A172 (cell line): ENCODE measurements around the gene APC2. TPM values are rescaled to one million over a fixed set of nuclear protein-coding genes. Genes with fewer than 3 reads are reported as not detected.
"Not testable (repeated sequence)": the region's sequence is repeated elsewhere in the genome, so short reads cannot be mapped to it uniquely, and the experiment has no call there.

Source experiments
- DNase-seq: peaks from one replicate; pipeline ENCODE4 v3.0.0-alpha.2; 2015; ENCODE audit warnings: low spot score
- total RNA-seq: library from RNA; depleted of rRNA; stranded (reverse); fragments of >200 nt; shearing (Covaris generic); gene quantifications from 2 replicates; pipeline ENCODE4 v1.2.3, GENCODE V29; 2014

Gene APC2
- total RNA-seq, 1 experiment from 2014 or later, result 0.79 TPM

DNA sequence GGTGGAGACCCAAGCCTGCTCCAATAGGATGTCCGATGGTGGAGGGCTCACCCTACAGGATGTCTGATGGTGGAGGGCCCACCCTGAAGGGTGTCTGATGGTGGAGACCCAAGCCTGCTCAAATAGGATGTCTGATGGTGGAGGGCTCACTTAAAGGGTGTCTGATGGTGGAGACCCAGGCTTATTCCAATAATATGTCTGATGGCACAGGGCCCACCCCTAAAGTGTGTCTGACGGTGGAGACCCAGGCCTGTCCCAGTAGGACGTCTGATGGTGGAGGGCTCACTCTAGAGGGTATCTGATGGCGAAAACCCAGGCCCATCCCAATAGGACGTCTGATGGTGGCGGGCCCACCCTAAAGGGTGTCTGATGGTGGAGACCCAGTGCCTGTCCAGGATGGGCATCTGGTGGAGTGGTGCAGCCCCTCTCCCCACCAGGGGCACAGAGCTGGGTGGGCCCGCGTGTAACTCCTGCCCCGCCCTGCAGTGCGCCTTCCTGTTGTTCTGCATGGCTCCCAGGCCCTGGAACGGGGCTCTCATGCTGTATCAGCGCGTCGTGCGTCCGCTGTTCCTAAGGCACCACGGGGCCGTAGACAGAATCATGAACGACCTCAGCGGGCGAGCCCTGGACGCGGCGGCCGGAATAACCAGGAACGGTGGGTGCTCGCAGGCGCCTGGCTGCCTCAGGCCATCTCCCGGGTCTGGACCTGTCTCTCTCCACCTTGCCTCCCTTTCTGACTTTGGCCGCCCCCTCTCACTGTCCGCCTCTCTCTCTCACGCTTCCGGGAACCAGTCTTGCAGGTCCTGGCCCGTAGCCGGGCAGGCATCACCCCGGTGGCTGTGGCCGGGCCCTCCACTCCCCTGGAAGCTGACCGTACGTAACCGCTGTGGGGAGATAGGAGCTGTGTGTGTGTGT lies 46.1 kb downstream of the APC2 start:
- no peak for DNase-seq

DNA sequence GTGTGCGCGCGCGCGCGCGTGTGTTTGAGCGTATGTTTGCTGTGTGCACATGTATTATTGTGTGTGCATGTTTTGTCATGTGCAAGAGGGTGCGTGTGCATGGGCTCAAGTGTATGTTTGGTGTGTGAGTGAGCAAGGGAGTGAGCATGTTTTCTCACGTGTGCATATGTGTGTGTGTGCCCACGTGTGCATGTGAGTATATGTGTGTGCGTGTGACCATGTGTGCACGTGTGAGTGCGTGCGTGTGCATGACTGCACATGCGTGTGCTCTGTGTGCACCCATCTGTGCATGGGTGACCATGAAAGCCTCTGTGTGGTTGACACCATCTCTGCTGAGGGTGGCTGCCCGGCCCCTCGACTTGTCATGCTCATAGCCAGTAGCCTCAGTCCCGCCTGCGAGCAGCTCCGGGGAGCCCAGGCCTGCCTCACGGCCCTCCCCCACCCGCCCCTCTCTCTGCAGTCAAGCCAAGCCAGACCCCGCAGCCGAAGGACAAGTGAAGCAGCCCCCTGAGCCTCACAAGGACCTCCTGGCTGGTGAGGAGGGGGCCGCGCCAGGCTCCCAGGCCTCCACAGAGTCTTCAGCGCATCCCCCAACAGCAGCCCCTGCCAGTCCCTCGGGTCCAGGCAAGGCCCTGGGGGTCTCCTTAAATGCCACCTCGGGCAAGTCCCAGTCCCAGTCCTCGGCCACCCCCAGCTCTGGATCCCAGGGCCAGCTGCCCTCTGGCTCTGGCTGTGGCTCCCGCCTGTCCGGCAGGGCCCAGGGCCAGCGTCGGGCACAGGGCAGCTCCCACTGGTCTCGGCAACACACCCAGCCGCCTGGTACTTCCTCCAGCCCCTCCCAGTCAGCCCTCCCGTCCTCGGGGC lies 47.0 kb downstream of the APC2 start:
- DNase-seq, result no peak

DNA sequence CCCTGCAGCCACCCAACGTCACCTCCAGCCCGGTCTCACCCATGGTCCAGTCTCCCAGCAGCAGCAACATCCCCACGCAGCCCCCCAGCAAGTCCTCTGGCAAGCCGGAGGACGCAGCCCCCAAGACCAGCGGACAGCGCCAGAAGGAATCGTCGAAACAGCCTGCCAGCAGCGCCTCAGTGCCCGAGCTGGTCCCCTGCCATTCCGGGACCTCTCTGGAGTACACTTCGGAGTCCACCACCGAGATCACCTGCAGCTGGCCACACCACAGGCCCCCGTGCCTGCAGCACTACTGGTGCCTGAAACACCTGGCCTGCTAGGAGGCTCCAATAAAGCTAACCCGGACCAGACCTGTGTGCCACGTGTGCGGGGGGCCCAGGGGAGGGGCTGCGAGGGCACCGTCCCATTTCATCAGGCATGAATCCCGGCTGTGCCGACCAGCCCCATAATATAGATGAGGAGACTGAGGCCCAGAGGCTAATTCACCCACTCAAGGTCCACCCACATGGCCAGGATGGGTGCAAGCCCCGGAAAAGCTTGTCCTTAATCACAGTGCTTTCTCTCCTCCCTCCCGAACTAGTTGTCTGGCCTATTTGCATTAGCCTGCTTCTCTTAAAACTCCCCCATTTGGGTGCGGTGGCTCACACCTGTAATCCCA lies 47.8 kb downstream of the APC2 start:
- no peak for DNase-seq

DNA sequence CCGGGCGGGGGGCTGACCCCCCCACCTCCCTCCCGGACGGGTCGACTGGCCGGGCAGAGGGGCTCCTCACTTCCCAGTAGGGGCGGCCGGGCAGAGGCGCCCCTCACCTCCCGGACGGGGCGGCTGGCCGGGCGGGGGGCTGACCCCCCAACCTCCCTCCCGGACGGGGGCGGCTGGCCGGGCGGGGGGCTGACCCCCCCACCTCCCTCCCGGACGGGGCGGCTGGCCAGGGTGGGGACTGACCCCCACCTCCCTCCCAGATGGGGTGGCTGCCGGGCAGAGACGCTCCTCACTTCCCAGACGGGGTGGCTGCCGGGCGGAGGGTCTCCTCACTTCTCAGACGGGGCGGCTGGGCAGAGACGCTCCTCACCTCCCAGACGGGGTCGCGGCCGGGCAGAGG lies 49.3 kb downstream of the APC2 start:
- DNase-seq, result not testable (repeated sequence)

DNA sequence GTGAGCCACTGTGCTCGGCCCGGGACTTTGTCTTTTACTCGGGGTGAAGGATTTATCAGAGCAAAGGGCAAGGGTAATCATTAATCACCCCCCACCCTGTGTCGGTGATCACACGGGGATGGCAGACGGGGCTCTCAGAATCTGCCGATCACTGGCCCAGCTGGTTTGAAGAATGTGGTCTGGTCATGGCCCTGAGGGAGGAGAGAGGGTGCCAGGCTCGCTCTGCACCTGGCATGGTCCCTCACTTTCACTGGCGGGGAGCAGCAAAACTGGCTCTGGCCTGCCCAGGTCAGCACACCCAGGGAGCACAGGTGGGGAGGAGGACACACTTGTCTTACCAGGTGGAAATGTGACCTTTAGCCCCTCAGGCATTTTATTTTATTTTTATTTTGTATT lies 51.3 kb downstream of the APC2 start:
- no peak for DNase-seq

DNA sequence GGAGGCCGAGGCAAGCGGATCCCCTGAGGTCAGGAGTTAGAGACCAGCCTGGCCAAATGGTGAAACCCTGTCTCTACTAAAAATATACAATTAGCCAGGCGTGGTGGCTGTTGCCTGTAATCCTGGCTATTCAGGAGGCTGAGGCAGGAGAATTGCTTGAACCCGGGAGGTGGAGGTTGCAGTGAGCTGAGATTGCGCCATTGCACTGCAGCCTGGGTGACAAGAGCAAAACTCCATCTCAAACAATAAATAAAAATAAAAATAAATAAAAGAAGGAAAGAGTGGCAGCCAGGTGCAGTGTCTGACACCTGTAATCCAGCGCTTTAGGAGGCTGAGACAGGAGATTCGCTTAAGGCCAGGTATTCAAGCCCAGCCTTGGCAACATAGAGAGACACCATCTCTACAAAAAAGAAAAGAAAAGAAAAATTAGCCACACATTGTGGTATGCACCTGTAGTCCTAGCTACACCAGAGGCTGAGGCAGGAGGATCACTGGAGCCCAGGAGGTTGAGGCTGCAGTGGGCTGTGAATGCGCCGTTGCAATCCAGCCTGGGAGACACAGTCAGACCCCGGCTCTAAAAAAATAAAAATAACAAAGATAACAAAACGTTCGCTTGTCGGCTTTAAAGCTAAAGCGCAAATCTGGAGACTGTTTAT lies 52.6 kb downstream of the APC2 start:
- DNase-seq, result no peak

DNA sequence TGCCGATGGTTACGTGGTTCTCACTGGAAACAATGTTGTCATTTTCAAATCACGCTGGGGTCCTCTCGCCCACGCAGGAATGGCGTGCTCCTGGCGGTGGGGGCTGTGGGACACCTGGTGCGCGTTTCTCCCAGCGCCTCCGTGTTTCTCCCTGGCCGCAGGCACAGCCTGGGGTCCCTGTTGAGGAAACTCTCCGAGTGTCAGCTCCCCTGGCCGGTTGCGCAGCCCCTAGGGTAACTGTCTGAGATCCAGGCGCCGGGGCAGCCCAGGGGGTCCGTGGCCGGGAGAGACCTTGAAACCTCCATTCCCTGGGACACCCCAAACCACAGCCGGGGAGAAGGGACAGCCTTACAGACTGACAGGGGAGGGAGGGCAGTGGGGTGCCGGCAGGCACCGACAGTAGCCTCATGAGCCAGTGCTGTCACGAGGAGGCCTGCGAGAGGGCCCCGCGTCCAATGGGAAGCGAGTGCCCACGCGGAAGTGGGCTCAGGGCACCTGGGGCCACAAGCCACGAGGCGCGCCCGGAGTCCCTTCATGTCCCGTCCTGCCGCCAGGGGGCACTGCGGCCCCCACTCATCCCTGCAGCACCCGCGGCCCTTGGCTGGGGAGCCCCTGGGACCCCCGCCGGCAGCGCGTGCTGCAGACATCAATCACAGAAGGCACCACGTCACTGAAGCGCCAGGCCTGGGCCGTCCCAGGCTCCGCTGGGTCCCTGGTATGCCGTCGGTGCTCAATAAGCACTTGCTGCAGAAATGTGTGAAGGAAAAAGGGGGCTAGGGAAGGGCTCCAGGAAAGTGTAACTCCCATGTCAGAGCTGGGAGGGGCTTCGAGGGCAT lies 53.4 kb downstream of the APC2 start:
- DNase-seq, result no peak

DNA sequence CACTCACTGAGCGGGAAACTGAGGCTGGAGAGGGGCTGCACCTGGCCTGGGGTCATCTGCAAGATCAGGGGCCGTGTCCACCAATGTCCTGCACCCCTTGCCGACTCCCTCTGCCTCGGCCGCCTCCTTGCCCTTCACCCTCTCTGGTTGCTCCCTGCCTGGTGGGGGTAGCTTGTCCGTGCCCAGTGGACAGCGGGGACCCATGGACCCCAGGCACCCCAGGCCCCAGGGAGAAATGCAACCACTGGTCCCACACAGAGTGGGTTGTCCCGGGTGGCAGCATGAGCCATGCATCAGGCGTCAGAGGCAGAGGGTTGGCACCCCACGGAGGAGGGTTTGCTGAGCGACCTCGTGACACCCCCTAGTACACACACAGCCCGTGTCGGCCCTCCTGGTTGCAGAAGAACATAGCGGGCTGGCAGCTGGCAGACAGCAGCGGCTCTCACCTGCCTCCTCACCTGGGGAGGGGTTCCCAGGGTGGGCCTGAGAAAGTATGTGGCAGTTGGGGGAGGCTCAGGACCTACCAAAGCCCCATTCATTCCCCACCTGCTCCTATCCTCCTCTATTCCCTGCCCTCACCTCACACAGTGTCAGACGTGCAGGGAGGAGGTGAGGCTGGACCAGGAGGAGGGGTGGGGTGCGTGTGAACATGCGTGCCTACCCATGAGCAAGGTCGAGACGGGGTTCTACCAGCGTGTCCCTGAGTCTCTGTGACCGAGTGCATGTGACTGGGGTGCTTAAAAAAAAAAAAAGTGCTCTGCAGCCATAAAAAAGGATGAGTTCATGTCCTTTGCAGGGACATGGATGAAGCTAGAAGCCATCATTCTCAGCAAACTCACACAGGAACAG lies 54.2 kb downstream of the APC2 start:
- no peak for DNase-seq

DNA sequence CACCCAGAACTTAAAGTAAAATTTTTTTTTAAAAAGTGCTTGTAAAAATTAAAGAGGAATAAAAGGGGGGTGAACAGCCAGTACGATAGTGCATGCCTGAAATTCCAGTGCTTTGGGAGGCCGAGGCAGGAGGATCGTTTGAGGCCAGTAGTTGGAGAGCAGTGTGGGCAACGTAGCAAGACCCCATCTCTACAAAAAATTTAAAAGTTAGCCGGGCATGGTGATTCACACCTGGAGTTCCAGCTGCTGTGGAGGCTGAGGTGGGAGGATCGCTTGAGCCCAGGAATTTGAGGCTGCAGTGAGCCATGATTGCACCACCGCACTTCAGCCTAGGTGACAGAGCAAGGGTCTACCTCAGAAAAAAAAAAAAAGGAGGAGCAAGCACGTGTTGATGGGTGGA lies 55.1 kb downstream of the APC2 start:
- no peak for DNase-seq

DNA sequence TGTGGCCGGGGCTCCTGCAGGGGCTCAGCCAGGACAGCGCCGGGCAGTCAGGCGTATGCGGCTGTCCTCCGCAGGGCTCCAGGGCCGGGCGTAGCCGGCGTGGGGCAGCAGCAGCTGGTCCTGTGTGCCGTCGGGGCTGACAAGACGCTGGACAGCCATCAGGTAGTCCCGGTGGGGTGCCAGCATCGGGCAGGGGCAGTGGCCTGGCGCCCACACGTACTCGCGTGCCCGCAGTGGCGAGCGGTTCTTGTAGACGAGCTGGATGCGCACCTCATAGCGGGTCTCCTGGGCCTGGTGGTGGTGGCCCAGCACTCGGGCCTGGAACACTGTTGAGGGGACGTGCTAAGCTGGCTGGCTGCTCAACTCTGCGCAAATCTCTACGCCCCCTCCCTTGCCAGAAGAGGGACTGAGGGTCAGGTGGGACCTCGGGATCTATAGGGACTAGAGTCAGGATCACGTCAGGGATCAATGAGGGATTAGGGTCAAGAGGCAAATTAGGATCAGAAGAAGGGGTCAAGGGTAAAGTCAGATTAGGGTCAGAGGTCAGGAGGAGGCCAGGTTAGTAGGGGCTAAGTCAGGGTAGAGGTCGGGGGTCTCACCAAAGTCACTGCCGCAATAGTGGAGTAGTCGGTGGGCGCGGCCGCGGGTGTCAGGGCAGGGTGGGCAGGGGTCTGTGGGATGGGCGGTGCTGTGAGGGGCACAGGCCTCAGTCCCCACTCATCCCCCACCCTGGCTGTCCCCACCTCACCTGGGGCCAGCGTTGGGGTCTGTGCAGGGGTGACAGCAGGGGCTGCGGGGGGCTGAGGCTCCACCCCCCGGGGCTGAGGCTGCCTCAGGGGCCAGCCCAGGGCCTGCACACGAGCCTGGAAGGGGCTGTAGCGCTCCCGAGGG lies 56.3 kb downstream of the APC2 start:
- DNase-seq, result no peak

DNA sequence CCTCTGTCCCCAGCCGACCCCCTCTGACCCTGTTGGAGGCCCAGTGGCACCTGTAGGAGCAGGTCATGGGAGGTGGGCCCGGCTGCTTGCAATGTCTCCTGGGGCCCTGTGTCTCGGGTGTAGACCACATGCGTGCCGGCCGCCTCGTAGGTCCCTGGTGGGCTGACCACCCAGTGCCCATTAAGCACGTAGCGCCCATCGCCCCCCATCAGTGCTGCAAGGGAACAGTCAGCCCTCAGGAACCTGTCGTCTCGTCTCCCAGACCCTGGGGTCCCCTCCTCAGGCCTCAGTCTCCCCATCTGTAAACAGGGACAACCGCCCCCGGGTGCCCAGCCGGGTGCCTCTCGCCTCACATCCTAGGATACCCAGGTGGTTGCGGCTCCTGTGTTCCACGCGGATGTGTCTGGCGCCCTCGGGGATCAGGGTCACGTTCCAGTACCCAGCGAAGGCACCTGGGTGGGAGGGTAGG lies 57.3 kb downstream of the APC2 start:
- DNase-seq, result no peak

DNA sequence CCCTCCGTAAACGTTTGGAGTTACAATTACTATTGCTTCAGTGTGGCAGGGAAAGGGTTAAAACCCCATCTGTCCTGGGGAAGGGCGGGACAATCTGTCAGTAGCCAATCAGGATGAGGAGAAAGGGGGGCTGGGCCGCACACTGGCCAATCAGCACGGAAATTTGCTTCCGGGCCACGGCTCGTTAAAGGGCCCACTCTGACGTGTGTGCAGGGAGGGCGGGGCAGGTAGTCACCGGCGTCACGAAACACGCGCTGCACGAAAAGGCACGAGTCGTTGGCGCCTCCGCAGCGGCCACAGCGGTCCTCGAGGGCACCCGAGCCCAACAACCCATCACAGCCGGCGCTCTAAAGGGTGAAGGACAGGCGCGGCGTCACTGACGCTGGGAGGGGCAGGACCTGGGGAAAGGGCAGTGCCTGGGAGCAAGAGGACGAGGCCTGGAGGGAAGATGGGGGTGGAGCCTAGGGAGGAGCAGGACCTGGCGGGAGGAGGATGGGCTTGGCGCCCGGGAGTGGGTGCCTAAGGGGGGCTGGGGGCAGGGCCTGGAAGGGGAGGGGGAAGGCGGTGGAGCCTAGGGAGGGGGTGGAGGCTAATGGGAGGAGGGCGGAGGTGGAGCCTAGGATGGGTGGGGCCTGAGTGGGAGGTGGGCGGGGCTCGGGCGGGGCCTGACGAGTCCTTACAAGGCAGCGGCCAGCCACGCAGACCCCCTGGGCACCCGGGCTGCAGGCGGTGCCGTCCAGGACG lies 58.0 kb downstream of the APC2 start:
- DNase-seq, result peak; percentile 96

DNA sequence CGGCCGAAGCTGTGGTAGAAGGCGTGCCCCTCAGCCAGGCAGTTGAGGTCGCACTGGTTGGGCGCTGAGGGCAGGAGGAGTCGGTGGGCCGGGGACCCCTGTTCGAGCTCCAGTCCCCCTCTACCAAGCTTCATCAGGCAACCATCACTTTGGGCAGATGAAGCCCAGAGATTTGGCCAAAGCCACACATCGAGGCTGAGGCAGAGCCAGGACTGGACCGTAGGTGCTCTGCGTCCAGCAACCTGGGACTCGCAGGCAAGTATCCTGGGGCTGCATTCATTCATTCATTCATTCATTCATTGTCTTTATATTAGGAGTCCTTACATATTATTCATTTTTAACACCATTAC lies 58.6 kb downstream of the APC2 start:
- no peak for DNase-seq

DNA sequence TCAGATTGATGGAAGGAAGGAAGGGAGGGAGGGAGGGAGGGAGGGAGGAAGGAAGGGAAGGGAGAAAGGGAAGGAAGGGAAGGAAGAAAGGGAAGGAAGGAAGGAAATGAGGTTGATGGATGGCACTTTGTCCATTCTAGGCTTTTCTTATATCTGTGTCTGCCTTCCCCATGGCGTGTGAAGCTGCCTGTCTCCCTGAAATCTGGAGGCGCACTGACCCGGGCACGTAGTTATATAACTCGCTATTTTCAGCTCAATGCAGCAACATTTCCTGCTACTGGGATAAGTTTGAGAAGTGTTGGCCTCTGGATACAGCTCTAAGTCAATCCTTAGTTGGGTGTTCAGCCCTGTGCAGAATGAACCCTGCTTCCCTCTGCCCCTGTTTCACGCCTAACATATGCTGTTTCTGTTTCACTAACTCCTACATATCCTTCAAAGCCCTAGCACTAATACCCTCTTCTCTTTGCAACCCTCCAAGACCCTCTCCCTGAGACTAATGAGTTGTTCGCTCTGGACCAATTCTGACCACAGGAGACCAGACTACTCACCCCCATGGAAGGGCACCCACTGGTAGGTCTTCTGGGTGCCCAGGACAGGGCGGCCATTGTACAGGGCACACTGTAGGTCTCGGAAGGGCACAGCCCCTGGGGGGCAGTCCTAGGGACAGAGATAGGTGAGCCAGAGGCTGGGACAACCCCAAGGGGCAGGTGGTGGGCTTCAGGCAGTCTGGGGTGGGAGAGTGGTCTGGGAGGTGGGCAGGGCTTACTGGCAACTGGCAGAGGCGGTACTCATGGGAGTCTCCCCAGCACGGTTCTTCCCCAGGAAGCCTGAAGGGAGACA lies 59.9 kb downstream of the APC2 start:
- no peak for DNase-seq

DNA sequence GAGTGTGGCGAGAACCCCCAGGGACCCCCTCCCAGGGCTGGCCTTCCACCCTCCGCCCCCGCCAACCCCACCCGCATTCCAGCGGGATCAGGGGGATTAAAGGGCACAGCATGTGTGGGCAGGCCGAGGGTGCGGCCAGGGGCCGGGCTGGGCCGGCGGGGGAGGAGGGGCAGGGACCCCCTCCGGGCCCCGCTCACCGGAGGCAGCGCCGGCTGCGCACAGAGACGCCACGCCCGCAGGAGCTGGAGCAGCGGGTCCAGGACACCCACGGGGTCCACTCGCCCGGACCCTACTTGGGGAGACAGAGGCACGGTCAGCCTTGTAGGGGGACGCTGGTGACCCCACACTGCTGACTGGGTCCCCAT lies 60.5 kb downstream of the APC2 start:
- no peak for DNase-seq

DNA sequence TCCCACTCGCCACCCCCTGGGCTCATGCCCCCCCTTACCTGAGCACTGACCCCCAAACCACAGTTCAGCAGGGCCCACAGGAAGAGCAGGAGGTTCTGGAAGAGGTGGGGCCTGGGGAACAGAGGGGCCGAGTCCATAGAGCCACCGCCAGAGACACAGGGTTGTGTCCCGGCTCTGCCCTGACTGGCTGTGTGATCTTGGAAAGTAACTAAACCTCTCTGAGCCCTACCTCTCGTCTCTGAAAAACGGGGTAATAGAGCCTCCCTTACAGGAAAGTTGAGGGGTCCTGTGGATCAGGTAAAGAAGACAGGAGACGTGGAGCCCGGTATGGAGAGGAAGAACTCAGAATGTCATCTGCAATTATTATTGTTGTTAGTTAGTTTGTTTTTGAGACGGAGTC lies 60.9 kb downstream of the APC2 start:
- DNase-seq, result no peak
